Measurements from ENCODE around the gene LRRC66. TPM values are rescaled to one million over a fixed set of nuclear protein-coding genes. Genes with fewer than 3 reads are reported as not detected.

LRRC66 gene
- total RNA-seq, 1 experiment from 2014 or later: not detected

- Mint-ChIP-seq H3K4me3 (ENCODE audit: unreplicated experiment) (no peak overlapping the region), H3K4me1 (ENCODE audit: low read depth, unreplicated experiment) (no peaks in the 10 kb centered on the region), H3K36me3 (ENCODE audit: insufficient read depth, unreplicated experiment) (no peaks in the 10 kb centered on the region), H3K27me3 (ENCODE audit: insufficient read depth, unreplicated experiment) (peaks cover 21% of the 10 kb centered on the region), H3K9me3 (ENCODE audit: unreplicated experiment) (no peaks in the 10 kb centered on the region), H3K27ac (ENCODE audit: unreplicated experiment) (no peak overlapping the region)
- CTCF ChIA-PET: no interaction called here
- Histone ChIP-seq H3K9me3 (no peaks in the 10 kb centered on the region), H3K4me3 (ENCODE audit: low read depth, low read length) (no peak overlapping the region), H3K27me3 (replicated peaks; ENCODE audit: control insufficient read depth, insufficient read depth, low read length) (no peaks in the 10 kb centered on the region), H3K4me1 (no peaks in the 10 kb centered on the region), H3K36me3 (ENCODE audit: control insufficient read depth, insufficient read depth, low read length) (no peaks in the 10 kb centered on the region)
- TF ChIP-seq CTCF (IDR thresholded peaks at IDR 0.05; ENCODE audit: insufficient read depth in 1 of 2, low read depth in 1 of 2, low read length in 1 of 2, severe bottlenecking in 1 of 2, unreplicated experiment in 1 of 2): no peak
- POLR2A ChIA-PET: no interaction called here
- no peak for DNase-seq
- BruUV-seq (replicated peaks): no TSS peak
- intact Hi-C loops (cut with micrococcal nuclease; ENCODE audit: unreplicated experiment): no loop called here
Measured at GRCh38 chr4:52054254-52054653, 34.1 kb upstream of the LRRC66 start.

GRCh38 chr4:52052475-52052780 lies 32.3 kb upstream of the LRRC66 start:
- Histone ChIP-seq H3K4me3 (ENCODE audit: low read depth, low read length) (no peak overlapping the region), H3K36me3 (ENCODE audit: control insufficient read depth, insufficient read depth, low read length) (no peaks in the 10 kb centered on the region), H3K9me3 (no peaks in the 10 kb centered on the region), H3K27me3 (replicated peaks; ENCODE audit: control insufficient read depth, insufficient read depth, low read length) (no peaks in the 10 kb centered on the region), H3K4me1 (no peaks in the 10 kb centered on the region)
- H3K4me1 Mint-ChIP-seq (ENCODE audit: low read depth, unreplicated experiment): no peaks in the 10 kb centered on the region
- H3K27ac Mint-ChIP-seq (ENCODE audit: unreplicated experiment): no peak overlapping the region
- H3K27me3 Mint-ChIP-seq (ENCODE audit: insufficient read depth, unreplicated experiment): peaks cover 24% of the 10 kb centered on the region
- ChIA-PET CTCF (no interaction called here), POLR2A (no interaction called here)
- H3K9me3 Mint-ChIP-seq (ENCODE audit: unreplicated experiment): no peaks in the 10 kb centered on the region
- no peak for TF ChIP-seq CTCF (IDR thresholded peaks at IDR 0.05; ENCODE audit: insufficient read depth in 1 of 2, low read depth in 1 of 2, low read length in 1 of 2, severe bottlenecking in 1 of 2, unreplicated experiment in 1 of 2)
- intact Hi-C loops (cut with micrococcal nuclease; ENCODE audit: unreplicated experiment): no loop called here
- no TSS peak for BruUV-seq (replicated peaks)
- no peaks in the 10 kb centered on the region for H3K36me3 Mint-ChIP-seq (ENCODE audit: insufficient read depth, unreplicated experiment)
- H3K4me3 Mint-ChIP-seq (ENCODE audit: unreplicated experiment): peak overlapping the region; percentile 64
- no peak for DNase-seq

- peaks cover 19% of the 10 kb centered on the region for H3K27me3 Mint-ChIP-seq (ENCODE audit: insufficient read depth, unreplicated experiment)
- H3K4me1 Mint-ChIP-seq (ENCODE audit: low read depth, unreplicated experiment): no peaks in the 10 kb centered on the region
- intact Hi-C loops (cut with micrococcal nuclease; ENCODE audit: unreplicated experiment): no loop called here
- H3K4me3 Mint-ChIP-seq (ENCODE audit: unreplicated experiment): peak overlapping the region; percentile 64
- H3K27me3 ChIP-seq (replicated peaks; ENCODE audit: control insufficient read depth, insufficient read depth, low read length): no peaks in the 10 kb centered on the region
- no peaks in the 10 kb centered on the region for H3K9me3 Mint-ChIP-seq (ENCODE audit: unreplicated experiment)
- ChIA-PET POLR2A (no interaction called here), CTCF (no interaction called here)
- H3K9me3 ChIP-seq: no peaks in the 10 kb centered on the region
- TF ChIP-seq CTCF (IDR thresholded peaks at IDR 0.05; ENCODE audit: insufficient read depth in 1 of 2, low read depth in 1 of 2, low read length in 1 of 2, severe bottlenecking in 1 of 2, unreplicated experiment in 1 of 2): no peak
- no peaks in the 10 kb centered on the region for H3K36me3 ChIP-seq (ENCODE audit: control insufficient read depth, insufficient read depth, low read length)
- peak overlapping the region; percentile 37 for H3K4me3 ChIP-seq (ENCODE audit: low read depth, low read length)
- H3K4me1 ChIP-seq: 0 out of 2 replicates have a peak, but pooled peaks cover 3% of the 10 kb centered on the region
- DNase-seq: peak; percentile 48 to 59
- BruUV-seq (replicated peaks): no TSS peak
- H3K36me3 Mint-ChIP-seq (ENCODE audit: insufficient read depth, unreplicated experiment): no peaks in the 10 kb centered on the region
- H3K27ac Mint-ChIP-seq (ENCODE audit: unreplicated experiment): no peak overlapping the region
Measured at GRCh38 chr4:52051615-52052474, 31.7 kb upstream of the LRRC66 start.

Data from Caco-2 (cell line).